NCI-H226 (cell line): Measurements from ENCODE around the gene BABAM2.
A peak's percentile ranks its signal among the peaks of the same experiment; 100 is the strongest.
"Not testable (repeated sequence)": the region's sequence is repeated elsewhere in the genome, so short reads cannot be mapped to it uniquely, and the experiment has no call there.

Source experiments
- DNase-seq: peaks from one replicate; pipeline ENCODE4 v3.0.0-alpha.2; 2015

BABAM2 gene

GRCh38 chr2:28368357-28368798 lies 477.8 kb downstream of the BABAM2 start:
- DNase-seq, result no peak

DNA sequence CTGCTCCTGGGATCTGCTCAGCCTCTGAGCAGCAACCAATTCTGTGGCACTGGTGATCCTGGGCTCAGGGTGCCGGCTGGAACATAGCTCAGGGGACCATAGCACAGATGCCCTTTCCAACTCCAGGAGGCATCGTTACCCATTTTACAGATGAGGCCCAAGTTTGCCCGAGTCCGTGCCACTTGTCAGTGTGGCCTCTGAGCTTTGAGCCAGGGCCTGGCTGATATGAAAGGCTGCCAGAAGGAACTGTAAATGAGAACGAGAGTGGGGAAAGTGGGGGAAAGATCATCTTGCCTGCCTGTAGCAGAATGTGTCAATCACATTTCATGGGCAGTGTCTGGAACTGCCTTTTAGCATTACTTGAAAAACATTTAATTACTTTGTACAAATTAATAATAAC lies 478.8 kb downstream of the BABAM2 start:
- no peak for DNase-seq

GRCh38 chr2:28370354-28370753 lies 479.8 kb downstream of the BABAM2 start:
- DNase-seq, result no peak

- not testable (repeated sequence) for DNase-seq
Observed at GRCh38 chr2:28371728-28372127, 481.2 kb downstream of the BABAM2 start.

DNA sequence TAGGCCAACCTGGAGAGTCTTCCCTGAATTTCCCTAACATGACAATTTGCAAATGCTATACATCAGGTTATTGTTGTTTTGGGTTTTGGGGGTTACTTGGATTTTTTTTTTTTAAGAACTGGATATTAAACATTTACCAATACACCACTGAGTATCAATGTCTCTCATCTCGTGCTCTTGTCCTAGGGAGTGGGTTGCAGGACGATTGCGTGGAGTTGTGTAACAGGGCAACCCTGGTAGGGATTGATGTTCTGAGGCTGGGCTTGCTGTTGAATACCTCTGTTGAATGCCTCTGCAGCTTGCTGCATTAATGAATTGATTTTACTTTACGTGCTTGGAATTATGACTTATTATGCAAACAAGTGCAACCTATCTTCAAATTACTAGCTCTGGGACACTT lies 483.3 kb downstream of the BABAM2 start:
- no peak for DNase-seq

DNA sequence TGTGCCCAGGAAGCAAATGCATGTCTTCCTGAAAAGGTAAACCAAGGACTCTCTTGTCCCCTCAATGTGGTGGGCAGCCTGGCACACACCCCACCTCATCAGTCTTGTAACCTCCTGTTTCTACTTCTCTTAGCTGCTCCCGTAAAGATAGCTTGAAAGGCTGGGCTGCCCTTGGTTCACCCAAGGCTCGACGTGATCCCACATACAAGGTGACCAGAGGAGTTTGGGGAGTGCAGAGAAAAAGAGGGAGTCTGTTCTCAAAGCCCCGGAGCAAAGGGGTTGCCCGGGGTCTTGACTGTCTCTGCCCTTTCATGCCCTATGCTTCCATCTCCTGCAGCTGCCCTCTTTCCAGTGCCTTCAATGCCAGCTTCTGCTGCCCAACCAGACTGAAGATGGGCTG lies 483.8 kb downstream of the BABAM2 start:
- DNase-seq, result no peak

- no peak for DNase-seq
Observed at GRCh38 chr2:28375236-28375635, 484.7 kb downstream of the BABAM2 start.

DNA sequence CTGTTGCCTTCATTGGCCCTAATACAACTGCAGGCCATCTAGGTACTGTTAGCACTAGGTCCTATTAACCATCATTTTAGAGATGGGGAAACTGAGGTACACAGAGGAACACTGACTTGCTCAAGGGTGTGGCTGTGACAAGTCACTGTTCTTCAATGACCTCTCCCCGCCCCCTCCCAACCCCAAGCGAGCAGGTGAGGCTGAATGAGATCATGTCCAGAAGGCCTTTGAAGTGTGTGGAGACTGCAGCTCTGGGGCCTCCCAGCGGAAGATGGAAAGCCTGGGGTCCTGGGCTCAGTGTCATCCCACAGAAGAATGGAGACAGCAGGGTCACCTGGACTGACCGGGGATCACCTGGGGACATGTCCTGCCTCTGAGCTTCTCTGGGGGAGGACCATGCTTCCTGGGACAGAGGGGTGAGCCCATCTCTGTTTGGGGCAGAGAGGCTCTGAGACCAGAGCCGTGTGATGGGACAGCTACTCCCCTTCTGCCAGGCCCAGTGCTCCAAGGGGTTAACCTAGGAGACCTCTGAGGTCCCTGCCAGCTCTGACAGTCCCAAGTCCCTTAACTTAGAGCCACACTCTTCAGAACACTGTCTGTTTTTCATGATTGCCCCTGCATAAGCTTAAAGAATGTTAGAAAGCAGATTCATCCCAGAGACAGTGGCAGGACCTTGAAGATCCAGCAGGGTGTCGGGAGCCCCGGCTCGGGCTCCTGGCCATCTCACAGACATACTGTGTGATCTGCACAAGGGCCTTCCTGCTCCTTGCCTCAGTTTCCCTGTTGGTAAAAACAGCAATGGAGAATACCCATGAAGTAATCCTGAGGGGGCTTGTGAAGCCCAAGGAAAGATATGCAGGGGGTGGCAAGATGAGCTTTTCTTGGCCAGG lies 485.5 kb downstream of the BABAM2 start:
- DNase-seq, result no peak

DNA sequence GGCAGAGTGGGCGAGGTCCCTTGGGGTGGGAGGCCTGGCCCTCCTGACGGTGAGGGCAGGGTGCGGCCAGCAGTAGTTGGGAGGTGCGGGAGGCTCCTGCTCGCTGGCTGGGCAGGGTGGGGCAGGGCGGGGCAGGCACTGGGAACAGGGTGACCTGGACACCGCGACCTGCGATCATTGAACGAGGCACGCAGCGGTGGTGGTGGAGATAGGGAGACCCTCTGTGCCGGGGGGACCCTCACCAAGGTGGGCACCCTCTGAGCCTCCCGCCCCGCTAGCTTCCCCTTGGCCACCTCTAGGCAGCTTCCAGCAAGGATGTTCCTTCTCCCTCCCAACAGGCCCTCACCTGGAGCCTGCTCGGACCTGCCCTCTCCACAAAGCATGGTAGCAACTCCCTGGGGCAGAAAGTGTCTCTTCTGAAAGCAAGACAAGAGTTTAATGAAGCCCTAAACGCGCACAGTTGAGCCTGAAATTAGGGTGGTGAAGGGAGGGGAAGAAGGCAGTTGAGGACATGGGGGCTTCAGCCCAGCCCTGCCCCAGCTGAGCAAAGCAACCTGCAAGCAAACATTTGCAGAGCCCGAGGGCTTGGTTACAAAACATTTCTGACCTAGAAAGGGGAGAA lies 486.8 kb downstream of the BABAM2 start:
- DNase-seq, result no peak

GRCh38 chr2:28377984-28378678 lies 487.6 kb downstream of the BABAM2 start:
- no peak for DNase-seq

GRCh38 chr2:28378679-28379584 lies 488.4 kb downstream of the BABAM2 start:
- no peak for DNase-seq

GRCh38 chr2:28380219-28380618 lies 489.7 kb downstream of the BABAM2 start:
- DNase-seq, result no peak

GRCh38 chr2:28381225-28382180 lies 491.0 kb downstream of the BABAM2 start:
- DNase-seq, result no peak

GRCh38 chr2:28382755-28383154 lies 492.2 kb downstream of the BABAM2 start:
- no peak for DNase-seq

DNA sequence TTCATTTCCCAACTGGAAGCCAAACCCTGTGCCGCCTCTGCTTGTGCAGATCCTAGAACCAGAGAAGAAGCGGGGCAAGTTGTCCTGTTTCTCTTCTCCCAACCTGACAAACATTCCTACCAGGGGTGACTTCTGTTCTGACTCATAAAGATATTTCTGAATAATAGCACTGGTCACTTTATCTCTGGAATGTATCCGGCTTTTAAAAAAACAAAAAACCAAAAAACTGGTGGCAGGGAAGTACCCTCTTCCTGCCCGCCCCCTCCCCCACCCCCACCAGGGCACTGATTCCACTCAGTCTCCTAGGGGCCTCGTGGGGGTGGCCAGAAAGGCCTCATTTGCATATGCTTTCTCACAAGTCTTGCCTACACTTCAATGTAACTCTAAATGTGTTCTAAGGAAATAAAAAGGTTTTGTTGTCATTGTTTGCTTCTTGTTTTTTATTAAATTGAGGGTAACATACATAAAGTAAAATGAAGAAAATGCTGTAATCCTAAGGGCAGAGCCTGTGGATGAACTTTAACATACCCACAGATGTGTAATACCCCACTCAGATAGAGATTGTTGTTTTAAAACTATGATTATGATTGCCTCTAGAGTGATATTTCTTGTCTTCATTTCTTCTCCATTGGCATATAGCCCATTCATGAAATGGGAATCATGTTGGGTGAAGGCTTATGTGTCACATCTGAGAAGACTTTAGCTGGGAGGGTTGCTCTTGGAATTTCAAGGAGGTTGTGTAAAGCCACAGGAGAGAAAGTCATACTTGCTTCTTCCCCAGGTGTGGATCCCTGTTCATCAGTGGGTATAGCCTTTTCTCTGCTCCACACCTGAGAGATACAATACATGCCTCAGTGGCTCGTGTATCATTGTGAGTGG lies 496.8 kb downstream of the BABAM2 start:
- peak; percentile 57 for DNase-seq
